HUES48 (cell line): ENCODE measurements around the gene RUNX2.
"Not testable (repeated sequence)": the region's sequence is repeated elsewhere in the genome, so short reads cannot be mapped to it uniquely, and the experiment has no call there.

Experiments used
- H3K27ac ChIP-seq: one replicate; pipeline ENCODE4 v1.7.0; 2013; ENCODE audit warnings: low read depth, low read length, inconsistent platforms
- H3K27me3 ChIP-seq: 2 replicates; pipeline ENCODE4 v1.6.1; 2013; ENCODE audit warnings: mild to moderate bottlenecking, low read length; ENCODE audit not compliant: control insufficient read depth, insufficient read depth
- H3K36me3 ChIP-seq: 2 replicates; pipeline ENCODE4 v1.6.1; 2013; ENCODE audit warnings: low read length; ENCODE audit not compliant: control insufficient read depth, insufficient read depth
- H3K4me1 ChIP-seq: 2 replicates; pipeline ENCODE4 v1.6.1; 2013; ENCODE audit warnings: mild to moderate bottlenecking, low read length; ENCODE audit not compliant: control insufficient read depth, insufficient read depth
- H3K4me3 ChIP-seq: 2 replicates; pipeline ENCODE4 v1.5.1; 2013; ENCODE audit warnings: mild to moderate bottlenecking, low read depth, low read length
- H3K9ac ChIP-seq: 2 replicates; pipeline ENCODE4 v1.6.1; 2013; ENCODE audit warnings: mild to moderate bottlenecking, low read depth, low read length, moderate library complexity
- H3K9me3 ChIP-seq: 2 replicates; pipeline ENCODE4 v1.6.1; 2013; ENCODE audit warnings: low read length; ENCODE audit not compliant: control insufficient read depth, insufficient read depth

Gene RUNX2

DNA sequence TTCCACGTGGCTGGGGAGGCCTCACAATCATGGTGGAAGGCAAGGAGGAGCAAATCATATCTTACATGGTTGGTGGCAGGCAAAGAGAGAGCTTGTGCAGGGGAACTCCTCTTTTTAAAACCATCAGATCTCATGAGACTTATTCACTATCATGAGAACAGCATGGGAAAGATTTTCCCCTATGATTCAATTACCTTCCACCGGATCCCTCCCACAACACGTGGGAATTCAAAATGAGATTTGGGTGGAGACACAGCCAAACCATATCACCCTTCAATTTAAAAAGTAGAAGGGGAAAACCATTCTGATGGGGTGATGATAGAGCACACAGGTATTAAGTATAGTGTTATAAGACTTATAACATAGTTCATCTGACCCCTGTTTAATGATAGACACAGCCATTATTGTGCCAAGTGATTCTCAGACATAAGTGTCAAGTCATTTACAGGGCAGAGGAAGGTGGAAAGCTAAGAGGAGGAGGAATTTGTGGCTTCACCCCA is 232.2 kb downstream of the RUNX2 start:
- H3K27ac ChIP-seq, H3K27me3 ChIP-seq, H3K4me1 ChIP-seq, H3K9ac ChIP-seq, H3K9me3 ChIP-seq, H3K36me3 ChIP-seq, H3K4me3 ChIP-seq: not testable (repeated sequence)

- H3K4me1 ChIP-seq, result peaks cover 1% of the 10 kb centered on the region; the same call in 1 of the 2 replicates
- no peaks in the 10 kb centered on the region for H3K36me3 ChIP-seq
- H3K9ac ChIP-seq, result no peak overlapping the region
- H3K27ac ChIP-seq, result no peak overlapping the region
- H3K9me3 ChIP-seq, result no peaks in the 10 kb centered on the region
- no peaks in the 10 kb centered on the region for H3K27me3 ChIP-seq
- H3K4me3 ChIP-seq, result no peak overlapping the region
These were observed 234.0 kb downstream of the RUNX2 start for GRCh38 chr6:45562171-45562570.

DNA sequence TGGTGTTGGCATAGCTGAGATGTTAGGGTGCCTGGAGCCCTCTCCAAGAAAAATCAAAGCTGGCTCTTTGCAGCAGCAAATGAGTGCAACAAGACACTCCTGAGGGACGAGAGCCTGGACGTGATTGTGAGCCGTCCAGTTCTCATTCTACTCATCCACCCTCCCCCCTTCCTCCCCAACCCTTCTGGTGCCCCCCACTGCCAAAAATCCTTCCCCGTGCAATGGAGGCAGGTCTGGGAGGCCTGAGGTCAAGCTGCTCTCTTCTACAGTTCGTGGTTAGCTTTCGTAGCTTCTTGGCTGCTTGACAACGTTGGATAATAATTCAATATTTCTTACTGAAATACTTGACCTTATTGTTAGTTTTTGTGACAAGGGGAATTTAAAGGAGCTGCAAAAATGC is 234.9 kb downstream of the RUNX2 start:
- Histone ChIP-seq H3K9me3 (no peaks in the 10 kb centered on the region), H3K27me3 (no peaks in the 10 kb centered on the region), H3K9ac (no peak overlapping the region), H3K27ac (no peak overlapping the region), H3K4me3 (no peak overlapping the region), H3K4me1 (peaks cover 3% of the 10 kb centered on the region; the same call in 1 of the 2 replicates), H3K36me3 (no peaks in the 10 kb centered on the region)

DNA sequence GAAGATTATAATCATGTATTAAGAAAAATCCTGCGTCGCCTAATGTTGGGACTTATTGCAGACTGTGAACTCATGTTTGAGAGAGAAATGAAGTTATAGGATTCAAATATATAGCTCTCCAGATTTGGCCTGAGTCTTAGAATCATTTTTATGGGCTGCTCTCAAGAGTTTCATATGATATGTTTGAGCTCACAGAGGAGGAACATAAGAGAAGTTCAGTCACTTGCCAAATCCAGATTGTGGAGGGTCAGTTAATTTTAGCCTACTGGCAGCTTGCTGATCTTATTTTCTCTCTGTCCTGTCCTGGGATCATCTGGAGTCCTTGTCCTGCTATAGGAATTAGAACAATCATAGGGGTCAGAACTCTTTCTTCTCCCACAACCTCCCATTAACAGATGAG is 235.7 kb downstream of the RUNX2 start:
- no peak overlapping the region for H3K27ac ChIP-seq
- H3K4me1 ChIP-seq, result peaks cover 3% of the 10 kb centered on the region; the same call in 1 of the 2 replicates
- H3K4me3 ChIP-seq, result no peak overlapping the region
- no peaks in the 10 kb centered on the region for H3K9me3 ChIP-seq
- no peaks in the 10 kb centered on the region for H3K27me3 ChIP-seq
- H3K9ac ChIP-seq, result no peak overlapping the region
- no peaks in the 10 kb centered on the region for H3K36me3 ChIP-seq

DNA sequence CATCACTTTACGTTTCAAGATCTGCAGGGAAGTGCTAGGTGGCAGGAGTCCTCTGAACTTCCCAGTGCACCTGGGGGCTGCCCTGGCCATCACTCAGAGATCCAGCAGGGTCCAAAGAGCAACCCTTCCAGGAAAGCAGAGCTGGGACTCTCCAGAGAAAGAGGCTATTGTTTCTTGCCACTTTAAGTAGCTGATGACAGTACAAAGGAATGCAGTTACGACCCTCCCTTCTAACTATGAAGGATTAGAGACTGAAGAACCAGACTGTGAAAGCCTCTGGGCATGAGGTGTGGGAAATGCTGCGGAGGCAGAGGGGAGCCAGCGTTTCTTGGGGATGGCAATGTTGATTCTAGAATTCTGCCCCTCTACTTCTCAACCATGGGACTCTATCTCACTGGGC is 238.8 kb downstream of the RUNX2 start:
- Histone ChIP-seq H3K9ac (no peak overlapping the region), H3K4me1 (peaks cover 3% of the 10 kb centered on the region; the same call in 1 of the 2 replicates), H3K36me3 (no peaks in the 10 kb centered on the region), H3K27me3 (no peaks in the 10 kb centered on the region), H3K4me3 (no peak overlapping the region), H3K9me3 (no peaks in the 10 kb centered on the region), H3K27ac (no peak overlapping the region)

DNA sequence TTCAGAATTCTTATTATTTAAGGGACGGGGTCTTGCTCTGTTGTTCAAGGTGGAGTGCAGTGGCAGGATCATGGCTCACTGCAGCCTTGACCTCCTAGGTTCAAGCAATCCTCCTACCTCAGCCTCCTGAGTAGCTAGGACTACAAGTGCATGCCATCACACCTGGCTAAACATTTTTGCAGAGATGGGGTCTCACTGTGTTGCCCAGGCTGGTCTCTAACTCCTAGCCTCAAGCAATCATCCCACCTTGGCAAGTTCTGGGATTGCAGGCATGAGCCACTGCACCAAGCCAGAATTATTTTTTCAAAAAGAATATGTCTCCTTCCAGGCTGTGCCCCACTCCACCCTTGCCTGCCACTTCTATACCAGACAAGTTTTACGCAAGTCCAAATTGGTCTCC is 239.7 kb downstream of the RUNX2 start:
- peaks cover 3% of the 10 kb centered on the region; the same call in 1 of the 2 replicates for H3K4me1 ChIP-seq
- H3K9ac ChIP-seq, result no peak overlapping the region
- H3K4me3 ChIP-seq, result no peak overlapping the region
- no peaks in the 10 kb centered on the region for H3K9me3 ChIP-seq
- no peak overlapping the region for H3K27ac ChIP-seq
- no peaks in the 10 kb centered on the region for H3K27me3 ChIP-seq
- H3K36me3 ChIP-seq, result no peaks in the 10 kb centered on the region

DNA sequence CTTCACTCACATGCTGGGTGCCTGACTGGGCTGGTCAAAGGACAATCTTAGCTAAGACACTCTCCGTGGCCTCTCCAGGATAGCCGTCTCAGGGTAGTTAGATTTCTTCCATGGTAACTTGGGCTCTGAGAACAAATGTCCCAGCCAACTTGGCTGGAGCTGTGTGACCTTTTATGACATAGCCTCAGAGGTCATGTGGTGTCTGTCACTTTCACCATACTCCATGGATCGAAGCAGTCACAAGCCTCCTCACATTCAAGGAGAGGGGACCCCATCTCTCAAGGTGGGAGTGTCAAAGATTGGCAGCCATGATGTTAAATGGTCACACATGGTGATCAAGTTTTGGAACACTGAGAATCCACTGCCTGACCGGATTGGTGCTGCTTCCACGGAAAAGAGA is 240.5 kb downstream of the RUNX2 start:
- Histone ChIP-seq H3K9ac (no peak overlapping the region), H3K9me3 (no peaks in the 10 kb centered on the region), H3K27me3 (no peaks in the 10 kb centered on the region), H3K4me1 (peaks cover 3% of the 10 kb centered on the region; the same call in 1 of the 2 replicates), H3K4me3 (no peak overlapping the region), H3K27ac (no peak overlapping the region), H3K36me3 (no peaks in the 10 kb centered on the region)

GRCh38 chr6:45569210-45569945 is 241.2 kb downstream of the RUNX2 start:
- Histone ChIP-seq H3K4me1 (peaks cover 3% of the 10 kb centered on the region; the same call in 1 of the 2 replicates), H3K27me3 (no peaks in the 10 kb centered on the region), H3K36me3 (no peaks in the 10 kb centered on the region), H3K9me3 (no peaks in the 10 kb centered on the region), H3K27ac (no peak overlapping the region), H3K9ac (no peak overlapping the region), H3K4me3 (no peak overlapping the region)

DNA sequence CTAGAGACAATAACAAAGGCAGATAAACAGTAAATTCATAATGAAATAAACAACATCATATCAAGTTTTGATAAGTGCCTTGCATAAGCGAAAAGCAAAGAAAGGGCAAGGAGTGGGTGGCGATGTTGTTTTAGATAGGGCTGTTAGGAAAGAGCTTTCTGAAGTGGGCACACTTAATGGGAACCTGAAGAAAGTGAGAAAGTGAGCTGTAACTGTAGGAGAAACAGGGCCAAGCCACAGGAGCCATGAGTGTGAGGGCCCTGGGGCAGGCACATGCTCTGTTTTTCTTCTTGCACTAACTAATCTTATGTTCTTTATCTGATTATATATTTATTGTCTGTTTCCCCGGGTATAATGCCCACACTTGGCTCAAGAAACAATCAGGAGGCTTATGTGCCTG is 243.0 kb downstream of the RUNX2 start:
- H3K36me3 ChIP-seq, result no peaks in the 10 kb centered on the region

DNA sequence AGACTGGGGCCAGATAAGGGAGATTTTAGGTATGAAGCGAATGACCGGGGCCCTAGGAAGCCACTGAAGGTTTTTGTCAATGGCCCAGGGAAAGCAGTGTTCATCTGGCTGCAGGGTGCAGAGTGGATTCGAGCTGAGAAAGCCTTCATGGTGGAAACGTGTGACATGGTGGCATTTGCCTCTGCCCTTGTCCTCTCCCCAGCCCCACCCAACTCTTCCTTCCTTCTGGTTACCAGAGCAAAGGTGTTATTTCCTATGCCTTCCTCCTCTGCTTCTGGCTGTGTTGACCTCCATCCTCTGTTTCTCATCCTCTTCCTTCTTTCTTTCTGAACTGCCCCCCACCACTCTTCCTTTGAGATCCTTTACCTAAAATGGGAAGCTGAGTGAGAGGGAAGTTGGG is 244.7 kb downstream of the RUNX2 start:
- Histone ChIP-seq H3K4me1 (no peaks in the 10 kb centered on the region), H3K27me3 (no peaks in the 10 kb centered on the region), H3K36me3 (no peaks in the 10 kb centered on the region), H3K4me3 (no peak overlapping the region), H3K9ac (no peak overlapping the region), H3K9me3 (no peaks in the 10 kb centered on the region), H3K27ac (no peak overlapping the region)

More for the DNA sequence above, 243.0 kb downstream of the RUNX2 start:
- Histone ChIP-seq H3K9ac (no peak overlapping the region), H3K4me3 (no peak overlapping the region), H3K4me1 (peaks cover 3% of the 10 kb centered on the region; the same call in 1 of the 2 replicates), H3K27ac (no peak overlapping the region), H3K27me3 (no peaks in the 10 kb centered on the region), H3K9me3 (no peaks in the 10 kb centered on the region)

DNA sequence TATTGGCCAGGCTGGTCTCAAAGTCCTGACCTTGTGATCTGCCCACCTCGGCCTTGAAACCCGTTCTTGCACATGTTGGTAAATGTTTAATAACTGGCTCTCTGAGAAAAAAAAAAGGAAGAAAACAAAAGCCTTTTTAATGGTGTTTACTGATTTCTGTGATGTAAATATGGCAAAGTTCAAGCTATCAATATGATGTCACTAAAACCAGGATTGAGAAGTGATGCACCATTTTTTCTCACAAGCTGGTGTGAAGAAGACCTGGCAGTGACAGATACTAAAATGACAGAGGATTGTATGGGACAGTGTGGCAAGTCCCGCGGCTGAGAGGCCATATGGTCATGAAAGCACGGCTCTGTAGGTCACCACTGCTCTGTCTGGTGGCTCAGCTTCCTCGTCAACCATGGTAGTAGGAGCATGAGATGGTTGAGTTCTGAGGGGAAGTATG is 245.9 kb downstream of the RUNX2 start:
- Histone ChIP-seq H3K27ac (no peak overlapping the region), H3K36me3 (no peaks in the 10 kb centered on the region), H3K4me3 (no peak overlapping the region), H3K9ac (no peak overlapping the region), H3K9me3 (no peaks in the 10 kb centered on the region), H3K4me1 (no peaks in the 10 kb centered on the region), H3K27me3 (no peaks in the 10 kb centered on the region)
